Loucy (cell line): Measurements from ENCODE around the gene HCAR1.

ENCODE experiments used
- H2AFZ ChIP-seq: fragments of 200-600 bp; sonication (generic); 2 replicates; pipeline ENCODE4 v1.6.0; 2016; ENCODE audit warnings: antibody characterized with exemption, mild to moderate bottlenecking, low read length, moderate library complexity
- H3F3A ChIP-seq: fragments of 200-600 bp; 2 replicates; pipeline ENCODE4 v1.6.0; 2016; ENCODE audit warnings: antibody characterized with exemption, low read depth, mild to moderate bottlenecking
- H3K27me3 ChIP-seq: fragments of 200-600 bp; sonication (generic); 2 replicates; pipeline ENCODE4 v1.6.1; 2014; ENCODE audit warnings: low read length, mild to moderate bottlenecking; ENCODE audit not compliant: insufficient read depth, poor library complexity, severe bottlenecking
- H3K36me3 ChIP-seq: fragments of 200-600 bp; sonication (generic); 2 replicates; pipeline ENCODE4 v1.6.1; 2016; ENCODE audit warnings: low read length; ENCODE audit not compliant: insufficient read depth
- H3K4me1 ChIP-seq: fragments of 200-600 bp; sonication (generic); 2 replicates; pipeline ENCODE4 v1.5.1; 2014; ENCODE audit warnings: low read length, mild to moderate bottlenecking; ENCODE audit not compliant: insufficient read depth, poor library complexity, severe bottlenecking
- H3K4me2 ChIP-seq: fragments of 200-600 bp; sonication (generic); 2 replicates; pipeline ENCODE4 v1.6.0; 2014; ENCODE audit warnings: antibody characterized with exemption, low read length, low read depth, mild to moderate bottlenecking; ENCODE audit not compliant: poor library complexity, severe bottlenecking
- H3K4me3 ChIP-seq: fragments of 200-600 bp; sonication (generic); 2 replicates; pipeline ENCODE4 v1.5.1; 2014; ENCODE audit warnings: low read length, mild to moderate bottlenecking, mixed read lengths; ENCODE audit not compliant: poor library complexity, severe bottlenecking
- H3K79me2 ChIP-seq: fragments of 200-600 bp; sonication (generic); 2 replicates; pipeline ENCODE4 v1.6.1; 2014; ENCODE audit warnings: low read length; ENCODE audit not compliant: insufficient read depth
- H3K9ac ChIP-seq: fragments of 200-600 bp; sonication (generic); 2 replicates; pipeline ENCODE4 v1.6.0; 2014; ENCODE audit warnings: mild to moderate bottlenecking, low read depth, low read length, moderate library complexity; ENCODE audit not compliant: poor library complexity, severe bottlenecking
- H3K9me2 ChIP-seq: fragments of 200-600 bp; sonication (generic); replicated peaks from 2 replicates; pipeline ENCODE4 v1.6.1; 2016; ENCODE audit warnings: low read depth, low read length, mixed read lengths
- H3K9me3 ChIP-seq: fragments of 200-600 bp; sonication (generic); 2 replicates; pipeline ENCODE4 v1.6.1; 2014; ENCODE audit warnings: mild to moderate bottlenecking, antibody characterized with exemption, low read length, low read depth; ENCODE audit not compliant: insufficient read depth
- H4K20me1 ChIP-seq: fragments of 200-600 bp; sonication (generic); 2 replicates; pipeline ENCODE4 v1.6.0; 2014; ENCODE audit warnings: antibody characterized with exemption, low read length, mild to moderate bottlenecking; ENCODE audit not compliant: insufficient read depth, poor library complexity, severe bottlenecking
- EZH2phosphoT487 ChIP-seq: fragments of 200-600 bp; IDR thresholded peaks from 2 replicates; pipeline ENCODE4 v1.6.1; 2018; ENCODE audit warnings: antibody characterized with exemption, mild to moderate bottlenecking, moderate library complexity, borderline replicate concordance
- TF ChIP-seq, protein P1 (sequence below): fragments of 200-600 bp; sonication (generic); conservative IDR thresholded peaks from 2 replicates; pipeline ENCODE4 v1.5.1; 2014; ENCODE audit warnings: mild to moderate bottlenecking, antibody characterized with exemption, low read length

HCAR1 gene

DNA sequence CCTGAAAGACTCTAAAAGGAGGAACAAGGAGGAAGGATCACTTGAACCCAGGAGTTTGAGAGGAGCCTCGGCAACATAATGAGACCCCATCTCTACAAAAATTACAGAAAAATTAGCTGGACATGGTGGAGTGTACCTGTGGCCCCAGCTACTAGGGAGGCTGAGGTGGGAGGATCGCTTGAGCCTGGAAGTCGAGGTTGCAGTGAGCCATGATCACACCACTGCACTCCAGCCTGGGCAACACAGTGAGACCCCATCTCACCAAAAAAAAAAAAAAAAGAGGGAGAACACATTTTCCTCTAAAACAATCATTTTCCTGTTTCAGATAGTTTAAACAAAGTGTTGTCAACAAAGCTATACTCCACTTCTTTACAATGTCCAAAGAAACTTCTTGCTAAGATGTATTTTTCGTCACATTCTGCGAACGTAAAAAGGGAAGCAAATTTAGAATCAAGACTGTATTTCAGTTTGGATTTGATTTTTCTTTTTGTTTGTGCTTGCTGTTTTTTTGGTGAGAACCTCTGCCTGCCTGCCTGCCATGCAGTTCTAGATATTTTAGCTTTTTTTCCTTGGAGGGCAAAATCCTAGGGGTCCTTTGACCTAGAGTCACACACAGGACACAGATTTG, 5.1 kb downstream of the HCAR1 start:
- Histone ChIP-seq H3K79me2 (no peaks in the 10 kb centered on the region), H3K4me2 (no peak overlapping the region), H3K36me3 (no peaks in the 10 kb centered on the region), H3K27me3 (no peaks in the 10 kb centered on the region), H3K9me3 (no peaks in the 10 kb centered on the region), H3K9me2 (no peaks in the 10 kb centered on the region), H3K4me1 (peaks cover 10% of the 10 kb centered on the region), H2AFZ (no peak overlapping the region), H3F3A (no peaks in the 10 kb centered on the region), H4K20me1 (no peaks in the 10 kb centered on the region), H3K9ac (no peak overlapping the region), H3K4me3 (no peak overlapping the region)
- TF ChIP-seq, protein P1, sequence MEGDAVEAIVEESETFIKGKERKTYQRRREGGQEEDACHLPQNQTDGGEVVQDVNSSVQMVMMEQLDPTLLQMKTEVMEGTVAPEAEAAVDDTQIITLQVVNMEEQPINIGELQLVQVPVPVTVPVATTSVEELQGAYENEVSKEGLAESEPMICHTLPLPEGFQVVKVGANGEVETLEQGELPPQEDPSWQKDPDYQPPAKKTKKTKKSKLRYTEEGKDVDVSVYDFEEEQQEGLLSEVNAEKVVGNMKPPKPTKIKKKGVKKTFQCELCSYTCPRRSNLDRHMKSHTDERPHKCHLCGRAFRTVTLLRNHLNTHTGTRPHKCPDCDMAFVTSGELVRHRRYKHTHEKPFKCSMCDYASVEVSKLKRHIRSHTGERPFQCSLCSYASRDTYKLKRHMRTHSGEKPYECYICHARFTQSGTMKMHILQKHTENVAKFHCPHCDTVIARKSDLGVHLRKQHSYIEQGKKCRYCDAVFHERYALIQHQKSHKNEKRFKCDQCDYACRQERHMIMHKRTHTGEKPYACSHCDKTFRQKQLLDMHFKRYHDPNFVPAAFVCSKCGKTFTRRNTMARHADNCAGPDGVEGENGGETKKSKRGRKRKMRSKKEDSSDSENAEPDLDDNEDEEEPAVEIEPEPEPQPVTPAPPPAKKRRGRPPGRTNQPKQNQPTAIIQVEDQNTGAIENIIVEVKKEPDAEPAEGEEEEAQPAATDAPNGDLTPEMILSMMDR: no peak
- TF ChIP-seq EZH2phosphoT487: no peak

GRCh38 chr12:122724641-122725243, 5.9 kb downstream of the HCAR1 start:
- no peak overlapping the region for H3K4me2 ChIP-seq
- no peaks in the 10 kb centered on the region for H4K20me1 ChIP-seq
- no peak overlapping the region for H3K4me3 ChIP-seq
- H3K9me3 ChIP-seq: no peaks in the 10 kb centered on the region
- no peaks in the 10 kb centered on the region for H3K9me2 ChIP-seq
- no peak overlapping the region for H3K9ac ChIP-seq
- no peaks in the 10 kb centered on the region for H3K27me3 ChIP-seq
- no peaks in the 10 kb centered on the region for H3K36me3 ChIP-seq
- peaks cover 10% of the 10 kb centered on the region for H3K4me1 ChIP-seq
- no peak overlapping the region for H2AFZ ChIP-seq
- TF ChIP-seq, protein P1: no peak
- no peak for TF ChIP-seq EZH2phosphoT487
- no peaks in the 10 kb centered on the region for H3F3A ChIP-seq
- H3K79me2 ChIP-seq: no peaks in the 10 kb centered on the region

DNA sequence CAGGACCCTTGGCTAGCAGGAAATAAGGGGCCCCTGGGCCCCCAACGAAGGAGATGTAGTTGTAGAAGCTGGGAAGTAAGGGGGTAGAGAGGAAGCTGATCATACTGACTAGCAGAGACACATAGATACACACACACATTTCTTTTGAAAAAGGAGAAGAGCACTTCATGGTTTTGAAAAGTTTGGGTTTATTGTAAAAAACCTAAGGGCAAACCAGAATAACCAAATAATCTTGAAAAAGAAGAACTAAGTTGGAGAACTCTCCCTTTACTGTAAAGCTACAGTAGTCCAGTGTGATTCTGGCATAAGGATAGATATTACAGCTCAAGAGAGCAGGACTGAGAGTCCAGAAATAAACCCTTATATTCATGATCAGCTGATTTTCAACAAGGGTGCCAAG, 8.3 kb downstream of the HCAR1 start:
- no peaks in the 10 kb centered on the region for H4K20me1 ChIP-seq
- H2AFZ ChIP-seq: no peak overlapping the region
- no peak overlapping the region for H3K4me3 ChIP-seq
- H3K4me1 ChIP-seq: peaks cover 10% of the 10 kb centered on the region
- TF ChIP-seq, protein P1: no peak
- no peak for TF ChIP-seq EZH2phosphoT487
- no peaks in the 10 kb centered on the region for H3F3A ChIP-seq
- no peaks in the 10 kb centered on the region for H3K36me3 ChIP-seq
- no peaks in the 10 kb centered on the region for H3K79me2 ChIP-seq
- no peaks in the 10 kb centered on the region for H3K9me2 ChIP-seq
- H3K27me3 ChIP-seq: no peaks in the 10 kb centered on the region
- no peak overlapping the region for H3K9ac ChIP-seq
- H3K4me2 ChIP-seq: no peak overlapping the region
- H3K9me3 ChIP-seq: no peaks in the 10 kb centered on the region
